ENCODE results near the gene OGFOD3.
"Not testable (repeated sequence)": the region's sequence is repeated elsewhere in the genome, so short reads cannot be mapped to it uniquely, and the experiment has no call there.

The OGFOD3 gene

DNA sequence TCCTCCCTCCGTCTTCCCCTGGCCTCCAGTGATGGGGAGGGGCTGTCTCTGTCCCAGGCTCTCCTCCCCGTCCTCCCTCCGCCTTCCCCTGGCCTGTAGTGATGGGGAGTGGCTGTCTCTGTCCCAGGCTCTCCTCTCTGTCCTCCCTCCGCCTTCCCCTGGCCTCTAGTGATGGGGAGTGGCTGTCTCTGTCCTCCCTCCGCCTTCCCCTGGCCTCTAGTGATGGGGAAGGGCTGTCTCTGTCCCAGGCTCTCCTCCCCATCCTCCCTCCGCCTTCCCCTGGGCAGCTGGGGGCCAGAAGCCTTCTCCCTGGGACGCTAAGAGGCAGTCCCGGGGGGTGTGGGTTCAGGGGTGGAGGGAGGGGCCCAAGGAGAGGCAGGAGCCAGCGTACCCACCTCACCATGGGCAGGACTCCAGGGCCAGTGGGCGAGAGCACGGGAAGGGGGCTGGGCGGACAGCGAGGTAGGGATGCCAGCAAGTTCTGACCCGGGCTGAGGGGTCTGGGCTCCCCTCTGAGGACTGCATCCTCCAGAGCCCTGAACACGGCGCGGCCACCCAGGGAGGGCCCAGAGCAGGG, 32.0 kb downstream of the OGFOD3 start:
- no peak for DNase-seq

DNA sequence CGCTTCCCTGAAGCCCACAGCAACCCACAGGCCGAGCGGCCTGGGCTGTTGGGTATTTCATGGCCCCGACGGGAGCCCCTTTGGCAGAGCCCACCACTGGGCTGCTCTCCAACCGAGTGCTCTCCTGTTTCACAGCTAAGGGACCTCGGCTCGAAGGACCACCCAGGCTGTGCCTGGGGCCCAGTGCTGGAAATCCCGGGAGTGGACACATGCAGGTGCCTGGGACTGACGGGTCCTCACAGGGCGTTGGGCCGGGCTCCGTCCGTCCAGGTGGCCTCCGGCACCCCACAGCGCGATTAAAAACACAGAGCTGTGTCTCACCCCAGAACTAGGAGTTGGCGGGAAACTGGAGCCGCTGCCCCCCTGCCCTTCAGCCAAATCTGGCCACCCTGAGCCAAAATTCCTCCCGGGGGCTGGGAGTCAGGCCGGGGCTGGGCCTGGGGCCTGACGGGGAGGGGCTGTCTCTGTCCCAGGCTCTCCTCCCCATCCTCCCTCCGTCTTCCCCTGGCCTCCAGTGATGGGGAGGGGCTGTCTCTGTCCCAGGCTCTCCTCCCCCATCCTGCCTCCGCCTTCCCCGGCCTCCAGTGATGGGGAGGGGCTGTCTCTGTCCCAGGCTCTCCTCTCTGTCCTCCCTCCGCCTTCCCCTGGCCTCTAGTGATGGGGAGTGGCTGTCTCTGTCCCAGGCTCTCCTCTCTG, 32.7 kb downstream of the OGFOD3 start:
- DNase-seq: no peak

DNA sequence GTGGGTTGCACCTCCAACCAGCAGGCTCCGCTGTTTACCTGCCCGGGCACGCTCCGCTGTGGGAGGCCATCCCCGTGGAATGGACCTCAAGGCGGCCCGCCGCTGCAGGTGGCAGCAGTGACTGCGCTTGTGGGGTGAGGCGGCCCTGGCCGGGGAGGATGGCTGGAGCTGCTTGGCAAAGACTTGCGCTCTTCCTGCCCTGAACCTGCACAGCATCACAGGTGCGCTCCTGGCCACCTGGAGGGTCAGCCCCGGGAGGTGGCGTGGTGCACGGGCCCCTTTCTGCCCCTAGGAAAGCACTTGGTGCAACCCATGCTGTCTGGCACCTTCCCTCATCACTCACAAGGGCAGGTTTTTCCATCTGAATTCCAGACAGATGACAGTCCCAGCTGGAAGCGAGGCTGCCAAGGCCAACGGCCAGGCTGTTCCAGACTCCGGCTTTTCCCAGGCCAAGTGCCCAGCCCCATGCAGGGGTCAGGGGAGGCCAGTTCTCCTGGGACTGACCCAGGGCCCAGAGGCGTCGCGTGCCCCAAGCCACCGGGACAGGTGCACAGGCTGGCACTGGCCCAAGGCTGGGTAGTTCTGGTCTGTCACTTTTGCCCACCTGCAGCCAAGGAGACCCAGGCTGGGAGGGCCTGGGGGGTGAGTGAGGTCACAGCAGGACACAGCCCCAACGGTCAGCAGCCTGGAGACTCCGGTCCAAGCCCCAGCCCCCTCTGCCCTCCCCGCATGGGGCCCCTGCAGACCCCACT, 33.5 kb downstream of the OGFOD3 start:
- DNase-seq: peak; percentile 57

DNA sequence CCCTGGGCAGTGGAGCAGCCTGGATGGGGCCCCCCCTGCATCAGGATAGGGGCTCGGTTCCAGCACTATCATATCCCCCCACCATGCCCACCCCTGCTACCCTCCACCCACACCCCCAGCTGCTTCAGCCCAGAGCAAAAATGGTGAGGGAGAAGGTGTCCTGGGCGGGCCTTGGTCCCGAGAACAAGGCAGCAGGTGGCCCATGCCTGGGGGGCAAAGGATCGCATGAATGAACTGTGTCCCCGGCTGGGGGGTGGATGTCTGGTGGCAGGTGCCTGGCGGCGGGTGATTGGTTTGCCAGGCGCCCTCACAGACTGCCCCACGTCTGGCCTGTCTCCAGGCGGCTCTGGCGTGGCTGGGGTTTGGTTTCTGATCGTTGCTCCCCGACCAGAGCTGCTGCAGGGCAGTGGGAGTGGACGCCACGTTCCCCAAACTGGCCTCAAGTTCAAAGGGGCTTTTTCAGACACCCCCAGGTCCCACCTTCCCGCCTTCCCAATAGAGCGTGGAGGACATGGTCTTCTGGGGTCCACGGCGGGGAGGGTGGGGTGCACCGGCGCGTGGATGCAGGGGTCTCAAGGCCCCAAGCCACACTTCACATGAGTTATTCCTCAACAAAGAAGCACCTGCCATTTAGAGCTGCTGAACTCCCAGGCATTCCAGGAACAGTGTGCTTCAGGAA, 34.2 kb downstream of the OGFOD3 start:
- DNase-seq: no peak

DNA sequence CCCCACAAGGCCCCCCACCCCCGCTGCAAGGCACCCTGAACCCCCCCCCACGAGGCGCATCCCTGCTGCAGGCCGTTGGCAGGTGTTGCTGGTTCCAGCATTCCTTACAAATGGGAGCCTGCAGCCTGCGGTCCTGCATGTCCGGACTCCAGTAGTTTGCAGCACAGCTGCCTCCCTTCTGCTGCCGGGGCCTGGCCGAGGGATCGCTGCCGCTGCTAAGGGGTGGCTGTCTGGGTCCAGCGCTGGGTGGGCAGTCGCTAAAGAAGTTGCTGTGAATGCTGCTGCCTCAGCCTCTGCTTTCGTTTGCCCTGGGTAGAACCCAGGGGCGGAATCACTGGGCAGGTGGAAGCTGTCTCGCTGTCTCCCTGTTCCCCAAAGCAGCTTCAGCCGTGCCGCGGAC, 35.0 kb downstream of the OGFOD3 start:
- no peak for DNase-seq

DNA sequence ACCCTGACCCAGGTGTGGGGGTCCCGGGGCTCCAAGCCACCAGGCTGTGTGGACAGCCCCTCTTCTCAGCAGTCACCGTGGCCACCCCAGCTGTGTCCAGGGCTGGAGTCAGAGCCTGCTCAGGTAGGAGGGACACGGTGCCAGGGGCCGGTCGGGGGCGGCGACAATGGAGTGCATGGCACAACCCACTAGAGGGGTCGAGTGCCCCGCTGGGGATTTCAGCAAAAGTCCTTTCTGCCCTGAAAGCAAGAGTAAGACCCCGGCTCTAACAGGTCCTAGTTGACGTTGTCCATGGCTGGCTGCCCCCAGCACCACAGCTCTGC, 35.5 kb downstream of the OGFOD3 start:
- DNase-seq: no peak

DNA sequence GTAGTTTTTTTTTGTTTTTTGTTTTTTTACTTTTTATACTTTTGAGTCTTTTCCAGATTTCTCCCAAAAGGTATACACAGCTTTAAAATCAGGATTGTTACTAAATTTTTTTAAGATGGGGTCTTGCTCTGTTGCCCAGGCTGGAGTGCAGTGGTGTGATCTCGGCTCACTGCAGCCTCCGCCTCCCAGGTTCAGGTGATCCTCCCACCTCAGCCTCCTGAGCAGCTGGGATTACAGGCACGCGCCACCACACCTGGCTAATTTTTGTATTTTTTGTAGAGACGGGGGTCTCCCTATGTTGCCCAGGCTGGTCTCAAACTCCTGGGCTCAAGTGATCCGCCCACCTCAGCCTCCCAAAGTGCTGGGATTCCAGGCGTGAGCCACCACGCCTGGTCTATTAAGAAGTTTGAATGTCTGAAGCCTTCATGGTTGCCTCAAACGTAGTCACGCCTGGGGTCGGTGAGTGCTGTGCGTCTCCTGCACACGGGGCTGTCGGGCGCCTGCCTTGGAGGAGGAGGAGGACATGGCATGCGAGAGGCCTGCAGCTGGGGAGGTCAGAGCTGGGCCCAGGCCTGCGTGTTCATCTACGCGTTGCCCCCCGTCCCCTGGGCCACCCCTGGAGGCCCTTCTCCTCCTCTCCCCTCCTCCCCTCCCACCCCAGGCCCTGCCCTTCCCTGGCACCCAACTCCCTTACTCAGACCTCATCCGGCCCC, 36.0 kb downstream of the OGFOD3 start:
- DNase-seq: not testable (repeated sequence)

DNA sequence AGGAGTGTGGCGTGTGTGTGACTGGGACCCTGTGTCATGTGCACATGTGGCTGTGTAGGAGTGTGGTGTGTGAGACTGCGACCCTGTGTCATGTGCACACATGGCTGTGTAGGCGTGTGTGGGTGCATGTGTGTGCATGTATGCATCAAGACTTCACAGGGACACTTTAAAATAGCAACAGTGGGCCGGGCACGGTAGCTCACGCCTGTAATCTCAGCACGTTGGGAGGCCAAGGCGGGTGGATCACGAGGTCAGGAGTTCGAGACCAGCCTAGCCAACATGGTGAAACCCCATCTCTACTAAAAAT, 36.7 kb downstream of the OGFOD3 start:
- DNase-seq: not testable (repeated sequence)

DNA sequence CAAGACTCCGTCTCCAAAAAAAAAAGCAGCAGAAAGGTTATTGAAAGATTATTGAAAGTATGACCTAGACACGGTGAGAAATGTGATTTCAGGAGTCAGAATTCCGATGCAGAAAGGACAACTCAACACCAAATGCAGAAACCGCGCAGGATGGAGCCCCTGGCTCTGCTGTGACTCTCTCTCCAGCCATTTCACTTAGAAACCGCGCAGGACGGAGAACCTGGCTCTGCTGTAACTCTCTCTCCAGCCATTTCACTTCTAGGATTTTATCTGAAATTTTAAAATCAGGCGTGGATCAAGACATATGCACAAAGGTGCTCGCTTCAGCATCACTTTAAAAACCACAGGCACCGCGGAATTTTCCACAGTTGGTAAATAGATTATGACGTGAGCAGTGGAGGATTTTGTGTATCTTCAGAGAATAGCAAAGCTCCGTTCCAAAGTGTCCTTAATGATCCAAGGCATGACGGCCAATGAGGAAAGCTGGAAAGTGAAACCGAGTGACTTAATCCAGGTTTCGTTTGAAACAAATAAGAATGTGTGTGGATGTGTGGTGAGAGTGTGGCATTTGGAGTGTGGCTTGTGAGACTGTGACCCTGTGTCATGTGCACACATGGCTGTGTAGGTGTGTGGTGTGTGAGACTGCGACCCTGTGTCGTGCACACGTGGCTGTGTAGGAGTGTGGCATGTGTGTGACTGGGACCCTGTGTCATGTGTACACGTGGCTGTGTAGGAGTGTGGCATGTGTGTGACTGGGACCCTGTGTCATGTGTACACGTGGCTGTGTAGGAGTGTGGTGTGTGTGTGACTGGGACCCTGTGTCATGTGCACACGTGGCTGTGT, 37.3 kb downstream of the OGFOD3 start:
- DNase-seq: no peak

DNA sequence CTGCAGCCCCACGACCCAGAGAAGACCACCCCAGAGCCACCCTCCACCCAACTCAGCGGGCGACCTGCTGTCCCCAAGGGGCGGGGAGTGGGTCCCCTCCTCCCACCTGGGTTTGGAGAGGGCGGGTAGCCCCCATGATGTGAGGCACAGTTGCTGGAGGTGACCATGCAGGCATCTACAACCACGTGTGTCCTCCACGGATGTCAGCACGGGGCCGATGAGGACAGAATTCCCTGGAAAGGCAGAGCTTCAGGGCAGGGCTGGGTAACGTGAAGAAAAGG, 39.7 kb downstream of the OGFOD3 start:
- DNase-seq: no peak

DNA sequence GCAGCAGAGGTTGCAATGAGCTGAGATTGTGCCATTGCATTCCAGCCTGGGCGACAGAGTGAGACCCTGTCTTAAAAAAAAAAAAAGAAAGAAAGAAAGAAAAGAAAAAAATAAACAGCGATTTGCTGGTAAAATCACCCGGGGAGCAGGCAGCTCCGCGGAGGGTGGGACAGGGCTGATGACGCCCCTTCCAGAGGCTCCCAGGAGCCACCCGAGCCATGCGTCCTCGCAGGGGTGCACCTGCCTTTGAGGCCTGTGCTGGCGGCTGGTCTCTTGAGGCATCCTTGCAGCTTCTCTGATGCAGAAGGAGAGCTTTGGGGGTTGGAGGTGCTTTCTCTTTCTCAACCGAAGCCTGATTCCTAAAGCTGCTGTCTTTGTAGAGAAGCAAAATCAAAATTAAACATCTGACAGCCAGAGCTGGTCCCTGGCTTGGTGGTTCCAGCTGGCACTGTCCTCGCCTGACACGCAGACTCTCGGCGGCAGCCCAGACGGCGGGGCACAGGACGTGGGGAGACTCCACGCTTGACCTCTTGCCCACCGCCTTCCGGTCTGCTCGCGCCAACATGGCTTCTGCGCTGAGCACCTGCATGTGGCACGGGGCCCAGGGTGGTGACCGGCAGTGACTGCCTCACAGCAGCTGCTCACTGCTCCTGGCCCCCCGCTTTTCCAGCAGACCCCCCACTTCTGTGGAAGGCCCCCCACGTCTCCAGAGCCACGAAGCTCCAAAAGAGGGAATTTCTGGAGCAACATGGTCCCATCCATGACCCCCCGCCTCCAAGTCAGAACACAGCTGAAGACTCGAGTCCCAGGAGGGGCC, 40.3 kb downstream of the OGFOD3 start:
- no peak for DNase-seq

DNA sequence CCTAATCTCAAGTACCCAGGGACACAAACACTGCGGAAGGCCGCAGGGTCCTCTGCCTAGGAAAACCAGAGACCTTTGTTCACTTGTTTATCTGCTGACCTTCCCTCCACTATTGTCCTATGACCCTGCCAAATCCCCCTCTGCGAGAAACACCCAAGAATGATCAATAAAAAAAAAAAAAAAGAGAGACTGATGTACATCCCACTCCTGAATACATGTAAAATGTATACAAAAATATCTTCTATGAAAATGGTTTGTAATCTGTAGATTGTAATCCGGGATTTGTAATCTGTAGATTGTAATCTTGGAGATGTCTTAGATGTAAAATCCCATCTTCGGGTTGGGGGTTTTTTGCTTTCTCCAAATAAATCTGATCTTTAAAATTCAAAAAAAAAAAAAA, 41.1 kb downstream of the OGFOD3 start:
- not testable (repeated sequence) for DNase-seq

DNA sequence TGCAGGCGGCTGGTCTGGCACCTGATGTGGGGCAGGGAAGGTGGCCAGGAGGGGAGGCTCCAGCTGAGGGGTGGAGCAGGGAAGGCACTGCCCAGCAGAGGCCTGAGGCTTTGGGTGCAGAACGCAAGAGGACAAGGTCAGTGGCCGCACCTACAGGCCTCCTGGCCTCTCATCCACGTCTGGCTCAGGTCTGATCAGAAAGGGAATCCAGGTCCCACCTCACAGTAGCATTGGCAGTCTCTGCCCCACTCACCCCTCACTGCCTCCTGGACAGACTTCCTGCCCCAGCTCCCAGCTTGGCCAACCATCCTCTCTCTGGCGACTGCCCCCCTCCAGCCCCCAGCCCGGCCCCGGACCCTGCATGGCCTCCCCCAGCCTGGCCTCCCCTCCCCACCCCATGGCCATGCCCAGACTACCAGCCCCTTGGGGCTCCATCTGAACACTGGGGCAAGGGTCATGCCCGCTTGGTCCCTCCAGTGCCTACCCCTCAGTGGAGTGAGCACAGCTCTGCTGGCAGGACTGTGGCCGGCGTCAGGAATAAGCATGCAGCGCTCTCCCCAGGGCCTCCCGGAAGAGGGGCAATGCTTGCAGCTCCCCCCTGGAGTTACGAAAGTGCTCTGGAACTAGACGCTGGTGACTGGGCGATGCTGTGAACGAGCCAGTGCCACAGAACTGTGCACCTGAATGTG, 42.2 kb downstream of the OGFOD3 start:
- DNase-seq: no peak

DNA sequence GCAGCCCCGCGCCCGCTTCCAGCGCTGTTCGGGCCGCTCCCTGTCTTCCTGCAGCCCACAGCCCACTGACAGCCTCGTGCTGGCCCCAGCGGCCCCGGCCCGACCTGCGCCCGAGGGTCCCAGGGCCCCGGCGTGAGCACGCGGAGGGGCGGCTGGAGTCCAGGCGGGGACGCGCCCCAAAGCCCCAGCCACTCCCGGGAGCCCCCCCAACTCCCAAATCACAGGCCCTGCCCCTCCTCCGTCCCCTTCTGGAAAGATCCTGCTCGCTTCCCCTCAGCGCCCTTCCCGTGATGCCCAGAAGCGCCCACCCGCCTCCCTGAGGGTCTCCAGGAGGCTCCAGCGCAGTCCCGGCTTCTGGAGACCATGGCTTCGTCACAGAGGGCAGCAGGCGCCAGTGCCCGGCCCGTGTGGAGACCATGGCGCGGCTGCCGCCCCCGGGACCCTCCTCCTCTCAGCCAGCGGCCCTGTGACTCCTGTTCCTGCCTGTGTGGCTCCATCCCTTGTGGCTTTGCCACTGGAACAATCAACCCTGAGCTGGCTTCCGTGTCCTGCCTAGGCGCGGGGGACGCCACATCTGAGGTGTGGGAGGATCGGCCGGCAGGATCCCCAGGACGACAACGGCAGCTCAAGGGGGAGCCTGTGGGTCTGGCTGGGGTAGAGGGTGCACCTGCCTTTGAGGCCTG, 42.9 kb downstream of the OGFOD3 start:
- no peak for DNase-seq

DNA sequence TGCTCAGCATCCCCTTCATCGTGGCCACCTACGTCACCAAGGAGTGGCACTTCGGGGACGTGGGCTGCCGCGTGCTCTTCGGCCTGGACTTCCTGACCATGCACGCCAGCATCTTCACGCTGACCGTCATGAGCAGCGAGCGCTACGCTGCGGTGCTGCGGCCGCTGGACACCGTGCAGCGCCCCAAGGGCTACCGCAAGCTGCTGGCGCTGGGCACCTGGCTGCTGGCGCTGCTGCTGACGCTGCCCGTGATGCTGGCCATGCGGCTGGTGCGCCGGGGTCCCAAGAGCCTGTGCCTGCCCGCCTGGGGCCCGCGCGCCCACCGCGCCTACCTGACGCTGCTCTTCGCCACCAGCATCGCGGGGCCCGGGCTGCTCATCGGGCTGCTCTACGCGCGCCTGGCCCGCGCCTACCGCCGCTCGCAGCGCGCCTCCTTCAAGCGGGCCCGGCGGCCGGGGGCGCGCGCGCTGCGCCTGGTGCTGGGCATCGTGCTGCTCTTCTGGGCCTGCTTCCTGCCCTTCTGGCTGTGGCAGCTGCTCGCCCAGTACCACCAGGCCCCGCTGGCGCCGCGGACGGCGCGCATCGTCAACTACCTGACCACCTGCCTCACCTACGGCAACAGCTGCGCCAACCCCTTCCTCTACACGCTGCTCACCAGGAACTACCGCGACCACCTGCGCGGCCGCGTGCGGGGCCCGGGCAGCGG, 43.6 kb downstream of the OGFOD3 start:
- peak; percentile 35 for DNase-seq

DNA sequence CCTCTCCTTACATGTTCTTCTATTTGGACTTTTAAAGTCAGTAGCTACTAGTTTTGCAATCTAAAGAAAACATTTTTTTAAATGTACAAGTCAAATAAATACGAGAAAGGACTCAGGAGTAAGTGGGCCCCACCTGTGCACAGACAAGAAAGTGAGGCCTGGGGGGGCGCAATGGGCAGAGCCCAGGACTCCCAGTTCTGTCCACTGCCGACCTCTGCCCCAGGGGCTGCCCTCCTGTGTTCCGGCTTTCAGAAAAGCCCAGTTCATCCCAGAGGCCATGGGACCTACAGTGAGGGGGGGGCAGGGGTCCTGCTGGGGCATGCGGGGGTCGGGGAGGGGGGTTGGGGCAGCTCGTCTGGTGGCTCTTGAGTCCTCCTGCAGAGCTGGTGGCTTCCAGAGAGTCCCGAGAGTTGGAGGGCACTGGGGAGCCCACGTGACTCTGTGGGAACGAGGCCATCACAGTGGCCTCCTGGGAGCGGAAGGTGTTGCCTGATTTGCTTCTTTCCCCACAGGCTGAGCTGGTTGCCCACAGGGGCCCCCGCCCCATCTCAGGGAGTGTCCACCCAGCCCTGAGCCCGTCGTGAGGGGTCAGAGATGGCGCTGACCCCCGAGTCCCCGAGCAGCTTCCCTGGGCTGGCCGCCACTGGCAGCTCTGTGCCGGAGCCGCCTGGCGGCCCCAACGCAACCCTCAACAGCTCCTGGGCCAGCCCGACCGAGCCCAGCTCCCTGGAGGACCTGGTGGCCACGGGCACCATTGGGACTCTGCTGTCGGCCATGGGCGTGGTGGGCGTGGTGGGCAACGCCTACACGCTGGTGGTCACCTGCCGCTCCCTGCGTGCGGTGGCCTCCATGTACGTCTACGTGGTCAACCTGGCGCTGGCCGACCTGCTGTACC, 44.4 kb downstream of the OGFOD3 start:
- no peak for DNase-seq

DNA sequence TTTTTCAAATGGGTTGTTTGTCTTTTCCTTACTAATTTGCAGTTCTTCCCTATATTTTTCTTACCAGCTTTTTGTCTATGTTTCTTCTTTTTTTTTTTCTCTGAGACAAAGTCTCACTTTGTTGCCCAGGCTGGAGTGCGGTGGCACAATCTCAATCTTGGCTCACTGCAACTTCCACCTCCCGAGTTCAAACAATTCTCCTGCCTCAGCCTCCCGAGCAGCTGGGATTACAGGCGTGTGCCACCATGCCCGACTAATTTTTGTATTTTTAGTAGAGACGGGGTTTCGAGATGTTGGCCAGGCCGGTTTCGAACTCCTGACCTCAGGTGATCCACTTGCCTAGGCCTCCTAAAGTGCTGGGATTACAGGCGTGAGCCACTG, 45.3 kb downstream of the OGFOD3 start:
- not testable (repeated sequence) for DNase-seq

DNA sequence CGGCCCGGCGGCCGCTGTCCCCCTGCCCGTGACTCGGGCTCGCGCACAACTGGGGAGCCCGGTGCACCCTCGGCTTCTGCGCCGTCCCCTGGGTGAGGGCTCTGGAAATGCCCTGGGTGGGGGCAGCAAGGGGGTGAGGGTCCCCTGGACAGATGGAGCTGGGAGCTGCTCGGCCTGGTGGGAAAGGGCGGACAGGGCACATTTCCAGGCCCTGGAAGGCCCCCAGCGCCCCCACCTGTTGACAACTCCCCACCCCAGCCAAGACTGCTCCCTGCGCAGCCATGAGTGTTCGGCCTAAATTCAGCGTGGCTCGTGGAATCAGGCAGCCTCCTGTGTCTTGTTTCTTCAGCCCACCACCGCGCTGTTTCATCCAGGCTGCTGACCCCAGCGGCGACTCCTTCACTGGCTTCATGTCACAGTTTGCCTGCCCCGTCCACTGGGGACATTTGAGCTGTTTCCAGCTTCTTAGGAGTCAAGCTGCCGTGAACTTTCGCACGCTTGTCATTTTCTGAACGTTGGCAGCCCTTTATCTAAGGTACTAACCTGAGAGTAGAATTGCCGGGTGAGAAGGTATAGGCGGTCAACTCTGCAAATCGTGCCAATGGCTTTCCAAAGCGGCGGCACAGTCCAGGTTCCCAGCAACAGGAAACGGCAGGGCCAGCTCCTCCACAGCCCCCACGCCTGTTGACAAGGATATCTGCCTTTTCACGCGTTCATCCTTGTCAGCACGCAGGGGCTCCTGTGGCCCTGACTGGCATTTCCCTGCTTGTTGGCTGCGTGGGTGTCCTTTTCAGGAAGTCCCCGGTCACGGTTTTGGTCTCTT, 45.9 kb downstream of the OGFOD3 start:
- DNase-seq: no peak
